GM15510 (cell line): ENCODE data around the gene LANCL1.

Source experiments
- POLR2A ChIP-seq: IDR thresholded peaks from 3 replicates; pipeline ENCODE4 v1.6.1; 2011; ENCODE audit warnings: borderline replicate concordance; ENCODE audit not compliant: insufficient read length; ENCODE audit errors: extremely low read depth

Gene LANCL1

DNA sequence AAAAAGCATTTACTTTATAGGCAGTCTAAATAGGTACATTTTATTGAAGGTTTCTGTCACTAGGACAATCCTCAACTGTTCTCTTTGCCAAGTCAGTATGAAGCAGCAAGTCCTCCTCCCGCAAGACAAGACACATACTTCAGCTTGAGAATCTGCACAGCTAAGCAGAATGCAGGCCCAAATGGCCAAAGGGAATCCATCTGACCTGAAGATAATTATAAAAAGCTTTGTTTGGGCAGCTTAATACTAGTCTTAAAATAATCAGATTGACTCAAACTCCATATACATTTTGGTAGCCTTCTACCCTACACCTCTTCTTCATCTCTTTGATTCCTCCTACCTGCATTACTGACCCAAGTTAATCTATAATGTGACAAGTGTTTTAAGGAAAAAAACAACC lies 1.8 kb downstream of the LANCL1 start:
- TF ChIP-seq POLR2A: no peak

GRCh38 chr2:210461401-210461800 lies 15.2 kb downstream of the LANCL1 start:
- TF ChIP-seq POLR2A: no peak

GRCh38 chr2:210460322-210461227 lies 16.0 kb downstream of the LANCL1 start:
- no peak for TF ChIP-seq POLR2A

- no peak for TF ChIP-seq POLR2A
Observed at GRCh38 chr2:210459880-210460279, 16.7 kb downstream of the LANCL1 start.

GRCh38 chr2:210459407-210459806 lies 17.2 kb downstream of the LANCL1 start:
- no peak for TF ChIP-seq POLR2A

GRCh38 chr2:210458395-210458794 lies 18.2 kb downstream of the LANCL1 start:
- TF ChIP-seq POLR2A: no peak

DNA sequence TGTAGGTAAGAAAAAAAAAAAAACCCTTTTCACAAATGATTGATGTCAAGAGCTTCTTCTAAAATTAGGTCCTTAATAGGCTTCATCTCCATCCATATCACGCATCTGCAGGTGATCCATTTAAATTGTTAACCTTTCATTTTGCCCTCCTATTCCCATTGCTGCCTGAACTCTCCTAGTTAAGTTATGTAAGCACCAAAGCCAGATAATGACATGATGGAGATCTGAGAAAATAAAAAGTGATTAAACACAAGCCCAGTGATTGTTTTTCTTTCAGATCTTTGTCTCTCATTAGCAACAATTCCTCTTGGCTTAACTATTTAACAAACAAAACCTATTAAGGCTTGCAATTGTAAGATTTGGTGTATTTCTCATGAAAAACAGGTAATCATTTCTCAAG lies 20.0 kb downstream of the LANCL1 start:
- no peak for TF ChIP-seq POLR2A

GRCh38 chr2:210454336-210454735 lies 22.2 kb downstream of the LANCL1 start:
- TF ChIP-seq POLR2A: no peak

- no peak for TF ChIP-seq POLR2A
Observed at GRCh38 chr2:210452194-210452593, 24.4 kb downstream of the LANCL1 start.

DNA sequence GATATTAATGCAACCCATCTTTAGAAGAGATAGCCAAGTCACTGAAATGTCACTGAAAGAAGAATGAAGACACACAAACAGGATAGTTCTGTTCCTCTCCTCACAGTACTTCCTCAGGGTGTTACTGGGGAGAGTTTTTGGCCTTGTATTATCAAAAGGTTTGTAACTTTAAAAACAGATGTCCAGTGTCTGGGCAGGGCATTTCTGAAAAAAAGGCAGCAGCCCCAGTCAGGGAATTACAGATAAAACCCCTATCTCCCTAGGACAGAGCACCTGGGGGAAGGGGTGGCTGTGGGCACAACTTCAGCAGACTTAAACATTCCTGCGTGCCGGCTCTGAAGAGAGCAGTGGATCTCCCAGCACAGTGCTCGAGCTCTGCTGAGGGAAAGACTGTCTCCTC lies 30.8 kb downstream of the LANCL1 start:
- no peak for TF ChIP-seq POLR2A

GRCh38 chr2:210445116-210445707 lies 31.3 kb downstream of the LANCL1 start:
- no peak for TF ChIP-seq POLR2A

DNA sequence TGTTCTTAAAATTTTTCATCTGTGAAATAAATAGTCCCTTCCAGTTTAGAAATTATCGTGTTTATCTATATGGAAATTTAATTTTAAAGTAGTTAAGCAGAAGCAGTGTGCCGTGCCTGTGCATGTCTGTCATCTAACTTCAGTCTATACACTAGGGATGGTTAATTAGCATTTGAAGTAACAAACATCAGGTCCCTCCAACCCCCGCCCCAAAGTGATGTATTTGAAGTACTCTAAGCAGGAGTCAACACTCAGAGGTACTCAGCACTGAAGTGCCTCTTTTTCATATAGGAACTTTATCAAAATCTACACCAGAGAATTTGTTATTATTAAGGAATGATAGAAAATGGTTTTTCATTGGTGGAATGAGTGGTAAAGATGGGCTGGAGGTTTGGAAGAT lies 33.0 kb downstream of the LANCL1 start:
- TF ChIP-seq POLR2A: no peak

- TF ChIP-seq POLR2A: no peak
Observed at GRCh38 chr2:210442878-210443277, 33.7 kb downstream of the LANCL1 start.

- no peak for TF ChIP-seq POLR2A
Observed at GRCh38 chr2:210442457-210442856, 34.1 kb downstream of the LANCL1 start.

- TF ChIP-seq POLR2A: no peak
Observed at GRCh38 chr2:210440206-210440605, 36.4 kb downstream of the LANCL1 start.

GRCh38 chr2:210435439-210435838 lies 41.1 kb downstream of the LANCL1 start:
- TF ChIP-seq POLR2A: no peak
